SW480 (cell line): ENCODE results near the gene NLRP1.

ENCODE experiments used
- DNase-seq: peaks from one replicate; pipeline ENCODE4 v3.0.0-alpha.2; 2016; ENCODE audit warnings: low spot score

Gene NLRP1

GRCh38 chr17:5584383-5585286 lies at the start of gene NLRP1:
Gene NLRP1, minus strand, starts transcription at chr17:5584509. Its CDS starts 552 bp downstream, at chr17:5583957.
- DNase-seq, result peak; percentile 81

- DNase-seq, result no peak
Observed at GRCh38 chr17:5631958-5632590, 47.8 kb upstream of the NLRP1 start.

GRCh38 chr17:5630434-5630833 lies 46.1 kb upstream of the NLRP1 start:
- no peak for DNase-seq

- DNase-seq, result no peak
Observed at GRCh38 chr17:5629128-5629527, 44.8 kb upstream of the NLRP1 start.

GRCh38 chr17:5628262-5628661 lies 44.0 kb upstream of the NLRP1 start:
- no peak for DNase-seq

- no peak for DNase-seq
Observed at GRCh38 chr17:5624211-5624610, 39.9 kb upstream of the NLRP1 start.

GRCh38 chr17:5621729-5622128 lies 37.4 kb upstream of the NLRP1 start:
- no peak for DNase-seq

- DNase-seq, result no peak
Observed at GRCh38 chr17:5621026-5621425, 36.7 kb upstream of the NLRP1 start.

- no peak for DNase-seq
Observed at GRCh38 chr17:5619088-5619740, 34.9 kb upstream of the NLRP1 start.

- no peak for DNase-seq
Observed at GRCh38 chr17:5618476-5618875, 34.2 kb upstream of the NLRP1 start.

GRCh38 chr17:5615476-5615875 lies 31.2 kb upstream of the NLRP1 start:
- no peak for DNase-seq

- no peak for DNase-seq
Observed at GRCh38 chr17:5610956-5611355, 26.6 kb upstream of the NLRP1 start.

- DNase-seq, result no peak
Observed at GRCh38 chr17:5608399-5609112, 24.2 kb upstream of the NLRP1 start.

- no peak for DNase-seq
Observed at GRCh38 chr17:5607946-5608345, 23.6 kb upstream of the NLRP1 start.

GRCh38 chr17:5605452-5605851 lies 21.1 kb upstream of the NLRP1 start:
- DNase-seq, result no peak

GRCh38 chr17:5600041-5600440 lies 15.7 kb upstream of the NLRP1 start:
- no peak for DNase-seq

GRCh38 chr17:5598457-5598856 lies 14.1 kb upstream of the NLRP1 start:
- DNase-seq, result no peak

GRCh38 chr17:5596421-5596820 lies 12.1 kb upstream of the NLRP1 start:
- DNase-seq, result no peak

- DNase-seq, result no peak
Observed at GRCh38 chr17:5595831-5596230, 11.5 kb upstream of the NLRP1 start.

GRCh38 chr17:5592382-5592781 lies 8.1 kb upstream of the NLRP1 start:
- peak; percentile 63 for DNase-seq

GRCh38 chr17:5591966-5592365 lies 7.7 kb upstream of the NLRP1 start:
- DNase-seq, result no peak

GRCh38 chr17:5588584-5588983 lies 4.3 kb upstream of the NLRP1 start:
- no peak for DNase-seq
